ENCODE results near the gene PRTG. TPM values are rescaled to one million over a fixed set of nuclear protein-coding genes. Genes with fewer than 3 reads are reported as not detected.

PRTG gene
- total RNA-seq, 1 donor from 2014 or later, result 87.4 TPM

DNA sequence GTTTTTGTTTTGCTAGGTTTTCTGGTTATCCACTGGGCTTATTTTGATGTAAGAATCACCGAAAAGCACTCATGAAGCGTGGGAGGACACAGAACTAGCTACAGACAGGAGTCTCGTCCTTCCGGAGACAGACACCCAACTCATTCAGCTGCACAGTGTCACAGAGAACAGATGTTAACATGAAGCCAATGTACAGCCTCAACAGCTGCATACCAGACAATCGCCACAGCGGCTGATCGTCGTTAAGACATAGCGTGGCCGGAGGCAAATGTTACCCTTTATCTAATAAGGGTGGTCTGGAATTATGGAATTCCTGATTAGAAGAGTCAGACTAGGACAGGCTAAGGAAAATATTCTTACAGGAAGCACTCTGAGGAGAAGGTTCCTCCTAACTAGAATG is 153.7 kb downstream of the PRTG start:
- DNase-seq (ENCODE audit: low spot score, unreplicated experiment), result no peak
- Mint-ChIP-seq H3K4me1 (ENCODE audit: low read depth) (peaks cover 2% of the 10 kb centered on the region), H3K27ac (peak overlapping the region; percentile 94), H3K36me3 (ENCODE audit: insufficient read depth) (no peaks in the 10 kb centered on the region), H3K9me3 (ENCODE audit: low read depth) (no peaks in the 10 kb centered on the region), H3K27me3 (peaks cover 26% of the 10 kb centered on the region), H3K4me3 (ENCODE audit: low read depth) (peak overlapping the region; percentile 80)
- TF ChIP-seq, protein P1, sequence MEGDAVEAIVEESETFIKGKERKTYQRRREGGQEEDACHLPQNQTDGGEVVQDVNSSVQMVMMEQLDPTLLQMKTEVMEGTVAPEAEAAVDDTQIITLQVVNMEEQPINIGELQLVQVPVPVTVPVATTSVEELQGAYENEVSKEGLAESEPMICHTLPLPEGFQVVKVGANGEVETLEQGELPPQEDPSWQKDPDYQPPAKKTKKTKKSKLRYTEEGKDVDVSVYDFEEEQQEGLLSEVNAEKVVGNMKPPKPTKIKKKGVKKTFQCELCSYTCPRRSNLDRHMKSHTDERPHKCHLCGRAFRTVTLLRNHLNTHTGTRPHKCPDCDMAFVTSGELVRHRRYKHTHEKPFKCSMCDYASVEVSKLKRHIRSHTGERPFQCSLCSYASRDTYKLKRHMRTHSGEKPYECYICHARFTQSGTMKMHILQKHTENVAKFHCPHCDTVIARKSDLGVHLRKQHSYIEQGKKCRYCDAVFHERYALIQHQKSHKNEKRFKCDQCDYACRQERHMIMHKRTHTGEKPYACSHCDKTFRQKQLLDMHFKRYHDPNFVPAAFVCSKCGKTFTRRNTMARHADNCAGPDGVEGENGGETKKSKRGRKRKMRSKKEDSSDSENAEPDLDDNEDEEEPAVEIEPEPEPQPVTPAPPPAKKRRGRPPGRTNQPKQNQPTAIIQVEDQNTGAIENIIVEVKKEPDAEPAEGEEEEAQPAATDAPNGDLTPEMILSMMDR (IDR thresholded peaks at IDR 0.05; ENCODE audit: unreplicated experiment), result no peak

DNA sequence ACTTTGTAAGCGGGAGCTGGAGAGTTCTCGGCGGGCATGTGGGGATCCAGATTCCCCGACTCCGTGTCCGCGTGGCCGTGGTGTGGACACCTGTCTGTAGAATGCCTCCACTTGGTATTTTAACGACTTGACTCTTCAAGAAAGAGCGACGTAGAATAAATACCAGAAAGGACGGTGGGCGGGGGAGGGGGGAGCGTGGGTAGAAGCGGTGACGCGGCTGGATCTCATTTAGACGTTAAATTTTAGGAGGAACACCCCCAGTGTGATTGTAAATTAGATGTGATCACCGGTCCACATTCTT is 154.2 kb downstream of the PRTG start:
- no peak for DNase-seq (ENCODE audit: low spot score, unreplicated experiment)
- peaks cover 2% of the 10 kb centered on the region for H3K4me1 Mint-ChIP-seq (ENCODE audit: low read depth)

DNA sequence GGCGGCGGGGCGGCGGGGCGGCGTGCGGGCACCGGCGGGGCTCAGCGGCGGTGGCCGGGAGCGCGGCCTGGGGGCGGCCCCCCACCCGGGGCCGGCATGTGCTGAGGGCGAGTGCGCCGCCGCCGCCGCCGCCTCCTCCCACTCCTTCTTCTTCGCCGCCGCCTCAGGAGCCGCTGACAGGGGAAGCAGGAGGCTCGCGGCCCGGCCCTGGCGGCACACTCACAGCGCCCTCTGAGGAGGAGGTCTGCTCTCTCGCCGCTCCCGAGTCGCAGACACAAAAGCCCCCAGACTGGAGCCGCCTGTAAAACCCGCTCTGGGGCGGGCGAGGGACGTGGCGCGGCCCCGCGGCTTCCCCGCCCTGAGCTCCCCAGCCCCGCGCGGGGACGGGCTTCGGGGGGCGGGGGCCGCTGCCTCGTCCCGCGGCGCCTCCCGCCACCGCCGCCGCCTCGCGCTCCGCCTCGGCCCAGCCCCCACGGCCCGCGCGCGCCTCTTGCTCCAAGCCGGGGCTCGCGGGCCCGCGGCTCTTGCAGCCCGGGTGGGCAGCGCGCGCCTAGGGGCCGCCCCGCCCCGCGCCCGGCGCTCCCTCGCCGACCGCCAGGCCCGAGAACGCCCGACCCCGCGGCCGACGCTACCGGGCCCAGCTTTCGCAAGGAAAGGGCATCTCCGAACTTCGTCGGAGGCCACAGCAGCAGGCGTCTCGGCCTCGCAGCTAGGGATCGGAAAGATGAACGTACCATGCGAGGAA is 154.7 kb downstream of the PRTG start, which contains the start of gene PYGO1:
PYGO1 (minus strand) TSS at position 276 of the 745 bp plus-strand sequence. CDS start 462 bp downstream, outside the sequence.
- Mint-ChIP-seq H3K36me3 (ENCODE audit: insufficient read depth) (peaks cover 2% of the 10 kb centered on the region), H3K27me3 (peaks cover 34% of the 10 kb centered on the region), H3K4me3 (ENCODE audit: low read depth) (peak within 1 kb of the TSS; percentile 80), H3K4me1 (ENCODE audit: low read depth) (peaks cover 2% of the 10 kb centered on the region), H3K9me3 (ENCODE audit: low read depth) (no peaks in the 10 kb centered on the region), H3K27ac (peak within 1 kb of the TSS; percentile 94)
- DNase-seq (ENCODE audit: low spot score, unreplicated experiment), result peak; percentile 56
- TF ChIP-seq, protein P1 (IDR thresholded peaks at IDR 0.05; ENCODE audit: unreplicated experiment), result no peak

More for the DNA sequence above, 154.2 kb downstream of the PRTG start:
- Mint-ChIP-seq H3K9me3 (ENCODE audit: low read depth) (no peaks in the 10 kb centered on the region), H3K27ac (peak overlapping the region; percentile 94), H3K27me3 (peaks cover 29% of the 10 kb centered on the region), H3K36me3 (ENCODE audit: insufficient read depth) (peaks cover under 1% of the 10 kb centered on the region), H3K4me3 (ENCODE audit: low read depth) (peak overlapping the region; percentile 80)
- TF ChIP-seq, protein P1 (IDR thresholded peaks at IDR 0.05; ENCODE audit: unreplicated experiment), result no peak

DNA sequence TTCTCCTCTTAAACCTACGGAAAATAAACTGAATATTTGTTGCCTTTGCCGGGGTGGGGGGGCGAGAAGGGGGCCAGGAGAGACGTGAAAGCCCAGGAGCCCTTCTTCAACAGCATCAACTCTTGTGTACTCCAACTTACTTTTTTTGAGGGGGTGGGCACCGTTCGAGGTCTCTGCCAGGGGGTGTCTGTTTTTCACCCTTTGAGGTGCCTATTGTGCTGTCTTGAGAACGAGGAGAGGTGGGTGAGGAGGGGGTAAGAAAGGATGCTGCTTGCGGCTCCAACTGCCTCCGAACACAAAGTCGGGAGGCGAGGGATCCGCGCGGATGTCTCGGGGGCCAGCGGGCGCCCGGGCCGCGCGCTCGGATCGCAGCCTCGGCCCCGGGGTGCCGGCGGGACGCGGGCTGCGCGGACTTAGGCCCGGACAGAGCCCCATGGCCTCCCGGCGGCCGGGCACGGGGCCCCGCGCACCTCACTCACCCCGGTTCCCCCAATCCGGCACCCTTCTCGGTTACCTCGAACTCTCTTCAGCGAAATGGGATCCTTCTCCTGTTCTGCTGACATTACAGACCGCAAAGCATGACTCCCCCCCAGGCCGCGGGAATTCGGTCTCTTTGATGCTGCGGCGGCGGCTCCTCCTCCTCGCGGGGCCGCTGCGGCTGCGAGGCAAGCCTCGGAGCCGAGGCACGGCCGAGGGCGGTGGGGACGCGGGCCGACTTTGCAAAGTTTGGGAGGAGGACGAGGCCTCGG is 155.5 kb downstream of the PRTG start:
- H3K4me3 Mint-ChIP-seq (ENCODE audit: low read depth), result peak overlapping the region; percentile 80
- H3K27ac Mint-ChIP-seq, result no peak overlapping the region

DNA sequence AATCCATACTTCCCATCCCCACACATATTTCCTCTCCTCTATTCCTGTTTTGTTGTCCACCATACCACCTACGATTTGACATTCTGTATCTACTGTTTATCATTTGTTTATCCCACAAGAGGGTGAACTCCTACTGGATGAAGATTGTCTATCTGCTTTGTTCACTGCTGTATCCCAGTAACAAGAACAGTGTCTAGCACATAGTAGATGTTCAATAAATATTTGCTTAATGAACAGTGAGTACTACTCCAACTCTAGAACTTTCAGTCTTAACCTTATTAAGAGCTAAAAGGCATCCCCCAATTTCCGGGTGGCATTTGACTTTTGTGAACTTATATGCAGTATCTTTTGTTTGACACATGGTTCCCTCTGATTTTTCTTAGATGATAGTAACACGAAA is 156.1 kb downstream of the PRTG start:
- Mint-ChIP-seq H3K27ac (no peak overlapping the region), H3K9me3 (ENCODE audit: low read depth) (no peaks in the 10 kb centered on the region), H3K36me3 (ENCODE audit: insufficient read depth) (peaks cover 2% of the 10 kb centered on the region), H3K27me3 (peaks cover 35% of the 10 kb centered on the region), H3K4me3 (ENCODE audit: low read depth) (no peak overlapping the region), H3K4me1 (ENCODE audit: low read depth) (peaks cover 2% of the 10 kb centered on the region)
- TF ChIP-seq, protein P1 (IDR thresholded peaks at IDR 0.05; ENCODE audit: unreplicated experiment), result no peak
- no peak for DNase-seq (ENCODE audit: low spot score, unreplicated experiment)

More for the DNA sequence above, 155.5 kb downstream of the PRTG start:
- TF ChIP-seq, protein P1 (IDR thresholded peaks at IDR 0.05; ENCODE audit: unreplicated experiment), result no peak
- peaks cover 2% of the 10 kb centered on the region for H3K36me3 Mint-ChIP-seq (ENCODE audit: insufficient read depth)
- peak; percentile 50 for DNase-seq (ENCODE audit: low spot score, unreplicated experiment)
- peaks cover 34% of the 10 kb centered on the region for H3K27me3 Mint-ChIP-seq
- peaks cover 2% of the 10 kb centered on the region for H3K4me1 Mint-ChIP-seq (ENCODE audit: low read depth)
- no peaks in the 10 kb centered on the region for H3K9me3 Mint-ChIP-seq (ENCODE audit: low read depth)

Data from progenitor cell of endocrine pancreas (in vitro differentiated cells).